Hindlimb muscle (tissue), 1 donor: Measurements from ENCODE around the gene LRRTM2. TPM values are rescaled to one million over a fixed set of nuclear protein-coding genes. Genes with fewer than 3 reads are reported as not detected.
A peak's percentile ranks its signal among the peaks of the same experiment; 100 is the strongest.
"Not testable (repeated sequence)": the region's sequence is repeated elsewhere in the genome, so short reads cannot be mapped to it uniquely, and the experiment has no call there.

Experiments used
- DNase-seq: peaks from one replicate; pipeline ENCODE4 v3.0.0-alpha.2; 2013
- polyA plus RNA-seq: library from polyadenylated mRNA; unstranded; fragments of 120-200 nt; gene quantifications from one replicate; pipeline ENCODE4 v1.2.1, GENCODE V29; 2013; ENCODE audit not compliant: insufficient read length

Gene LRRTM2
- polyA plus RNA-seq, 1 donor, result 0.90 TPM

GRCh38 chr5:138834853-138835252 lies 40.3 kb downstream of the LRRTM2 start:
- DNase-seq, result not testable (repeated sequence)

- no peak for DNase-seq
Observed at GRCh38 chr5:138833726-138834480, 41.2 kb downstream of the LRRTM2 start.

- no peak for DNase-seq
Observed at GRCh38 chr5:138833080-138833479, 42.1 kb downstream of the LRRTM2 start.

- no peak for DNase-seq
Observed at GRCh38 chr5:138832218-138832617, 42.9 kb downstream of the LRRTM2 start.

- no peak for DNase-seq
Observed at GRCh38 chr5:138831703-138832102, 43.4 kb downstream of the LRRTM2 start.

- DNase-seq, result no peak
Observed at GRCh38 chr5:138829341-138829740, 45.8 kb downstream of the LRRTM2 start.

- no peak for DNase-seq
Observed at GRCh38 chr5:138828556-138828955, 46.6 kb downstream of the LRRTM2 start.

GRCh38 chr5:138824924-138825863 lies 49.9 kb downstream of the LRRTM2 start:
- DNase-seq, result no peak

- DNase-seq, result no peak
Observed at GRCh38 chr5:138824516-138824915, 50.6 kb downstream of the LRRTM2 start.

GRCh38 chr5:138820695-138821094 lies 54.4 kb downstream of the LRRTM2 start:
- no peak for DNase-seq

GRCh38 chr5:138819081-138819480 lies 56.1 kb downstream of the LRRTM2 start:
- DNase-seq, result peak; percentile 22

Other genes with a start within 250 kb of the LRRTM2 start
- 306 TPM for gene CTNNA1, start 121.9 kb downstream of the LRRTM2 start, polyA plus RNA-seq